ENCODE measurements around the gene ALPK1. TPM values are rescaled to one million over a fixed set of nuclear protein-coding genes. Genes with fewer than 3 reads are reported as not detected.

ALPK1 gene
- total and polyA plus RNA-seq, 2 donors (not counting 1 experiment from before 2014, with no cell fraction given), result 5.5 to 27.2 TPM

GRCh38 chr4:112332398-112332797, 35.2 kb downstream of the ALPK1 start:
- Histone ChIP-seq H3K79me2 (ENCODE audit: control insufficient read depth, insufficient read depth, low read length) (no peaks in the 10 kb centered on the region), H3K4me3 (ENCODE audit: control extremely low read depth in 1 of 5, extremely low read depth in 1 of 5, insufficient read depth in 1 of 5, low read depth in 2 of 5, low read length in 4 of 5) (no peak overlapping the region), H3K27me3 (replicated peaks in 1 of 4; ENCODE audit: control extremely low read depth in 1 of 4, control insufficient read depth in 3 of 4, insufficient read depth in 4 of 4, low read length in 3 of 4) (no peaks in the 10 kb centered on the region), H3K36me3 (replicated peaks in 1 of 2; ENCODE audit: control extremely low read depth in 1 of 2, control insufficient read depth in 1 of 2, extremely low read depth in 1 of 2, insufficient read depth in 2 of 2, low read length in 1 of 2) (no peaks in the 10 kb centered on the region), H4K20me1 (ENCODE audit: control insufficient read depth, insufficient read depth, low read length, poor library complexity, severe bottlenecking) (no peaks in the 10 kb centered on the region), H3K27ac (ENCODE audit: low read length in 2 of 2) (no peak overlapping the region), H3K4me2 (replicated peaks; ENCODE audit: low read depth, low read length, poor library complexity, severe bottlenecking) (no peak overlapping the region), H3K9me3 (ENCODE audit: control extremely low read depth in 1 of 3, control insufficient read depth in 2 of 3, insufficient read depth in 1 of 3, low read length in 2 of 3) (no peaks in the 10 kb centered on the region), H3K9ac (ENCODE audit: low read length) (no peak overlapping the region), H3K4me1 (ENCODE audit: control insufficient read depth in 2 of 2, insufficient read depth in 2 of 2, low read length in 2 of 2) (no peaks in the 10 kb centered on the region), H2AFZ (ENCODE audit: insufficient read depth, low read depth, low read length, poor library complexity, severe bottlenecking) (no peak overlapping the region)
- CTCF ChIA-PET, result interaction anchor here (1.0 to 6.4 kb wide), 2 partner anchors 10 to 273 kb away, joined by 3 to 43 read pairs; no protein-coding TSS in a partner anchor
- POLR2A ChIA-PET, result no interaction called here
- TF ChIP-seq EZH2 (IDR thresholded peaks at IDR 0.05; ENCODE audit: borderline replicate concordance, insufficient read depth, low read depth, low read length, poor library complexity, severe bottlenecking), result no peak
- TF ChIP-seq CTCF (IDR thresholded peaks at IDR 0.05), result no peak
- intact Hi-C loops (cut with micrococcal nuclease), result no loop called here
- no peak overlapping the region for H3K27ac Mint-ChIP-seq
- no peaks in the 10 kb centered on the region for H3K9me3 Mint-ChIP-seq (ENCODE audit: insufficient read depth)
- H3K4me3 Mint-ChIP-seq, result no peak overlapping the region
- H3K4me1 Mint-ChIP-seq, result peaks cover 5% of the 10 kb centered on the region
- ATAC-seq (ENCODE audit: low read depth), result no peak
- no peaks in the 10 kb centered on the region for H3K27me3 Mint-ChIP-seq
- DNase-seq, result no peak

- TF ChIP-seq CTCF (IDR thresholded peaks at IDR 0.05), result no peak
- no peak for TF ChIP-seq EZH2 (IDR thresholded peaks at IDR 0.05; ENCODE audit: borderline replicate concordance, insufficient read depth, low read depth, low read length, poor library complexity, severe bottlenecking)
- Histone ChIP-seq H3K36me3 (replicated peaks in 1 of 2; ENCODE audit: control extremely low read depth in 1 of 2, control insufficient read depth in 1 of 2, extremely low read depth in 1 of 2, insufficient read depth in 2 of 2, low read length in 1 of 2) (no peaks in the 10 kb centered on the region), H3K4me1 (ENCODE audit: control insufficient read depth in 2 of 2, insufficient read depth in 2 of 2, low read length in 2 of 2) (no peaks in the 10 kb centered on the region), H3K27ac (ENCODE audit: low read length in 2 of 2) (no peak overlapping the region), H4K20me1 (ENCODE audit: control insufficient read depth, insufficient read depth, low read length, poor library complexity, severe bottlenecking) (no peaks in the 10 kb centered on the region), H3K4me3 (ENCODE audit: control extremely low read depth in 1 of 5, extremely low read depth in 1 of 5, insufficient read depth in 1 of 5, low read depth in 2 of 5, low read length in 4 of 5) (no peak overlapping the region), H3K9me3 (ENCODE audit: control extremely low read depth in 1 of 3, control insufficient read depth in 2 of 3, insufficient read depth in 1 of 3, low read length in 2 of 3) (no peaks in the 10 kb centered on the region), H3K9ac (ENCODE audit: low read length) (no peak overlapping the region), H3K79me2 (ENCODE audit: control insufficient read depth, insufficient read depth, low read length) (no peaks in the 10 kb centered on the region), H2AFZ (ENCODE audit: insufficient read depth, low read depth, low read length, poor library complexity, severe bottlenecking) (no peak overlapping the region), H3K27me3 (replicated peaks in 1 of 4; ENCODE audit: control extremely low read depth in 1 of 4, control insufficient read depth in 3 of 4, insufficient read depth in 4 of 4, low read length in 3 of 4) (no peaks in the 10 kb centered on the region), H3K4me2 (replicated peaks; ENCODE audit: low read depth, low read length, poor library complexity, severe bottlenecking) (no peak overlapping the region)
- DNase-seq (no peak), ATAC-seq (ENCODE audit: low read depth) (no peak)
- no peaks in the 10 kb centered on the region for H3K9me3 Mint-ChIP-seq (ENCODE audit: insufficient read depth)
- intact Hi-C loops (cut with micrococcal nuclease), result no loop called here
- no peaks in the 10 kb centered on the region for H3K4me1 Mint-ChIP-seq
- WGBS (ENCODE audit: insufficient coverage), result 92% methylated on average over 2 of the region's 6 CpGs
- no peaks in the 10 kb centered on the region for H3K27me3 Mint-ChIP-seq
- ChIA-PET POLR2A (no interaction called here), CTCF (interaction anchor here (0.6 kb wide), 1 partner anchor 423 kb away, joined by 3 read pairs; no protein-coding TSS in a partner anchor)
- no peak overlapping the region for H3K4me3 Mint-ChIP-seq
- H3K27ac Mint-ChIP-seq, result no peak overlapping the region
Measured at GRCh38 chr4:112340023-112340422, 42.9 kb downstream of the ALPK1 start.
